Natural killer cell treated with Interleukin-12 subunit alpha and Interleukin-12 subunit beta and Interleukin-15 and Interleukin-18, amount 100 ng/mL, for 72 hours (primary cell): Measurements from ENCODE around the gene ALCAM. TPM values are rescaled to one million over a fixed set of nuclear protein-coding genes. Genes with fewer than 3 reads are reported as not detected.
"Not testable (repeated sequence)": the region's sequence is repeated elsewhere in the genome, so short reads cannot be mapped to it uniquely, and the experiment has no call there.

ENCODE experiments used
- ATAC-seq, 2 donors: fragments of 150-1000 bp; cut with Tn5 transposase in 1 of 2; sonication (Bioruptor Pico), chemical (Tn5 transposase) in 1 of 2; 2 replicates each; pipeline ENCODE4 v1.10.0; 2021
- DNase-seq: peaks from one replicate; pipeline ENCODE4 v3.0.0; 2022; ENCODE audit warnings: low spot score
- H3K27ac Mint-ChIP-seq, 2 donors: 1 replicate in 1 of 2; 2 replicates in 1 of 2; pipeline ENCODE4 v1.8.0; 2022; ENCODE audit warnings: mixed read lengths in 2 of 2, mild to moderate bottlenecking in 1 of 2, moderate library complexity in 1 of 2
- H3K27me3 Mint-ChIP-seq, 2 donors: 1 replicate in 1 of 2; 2 replicates in 1 of 2; pipeline ENCODE4 v1.8.0; 2022; ENCODE audit warnings: mixed read lengths in 2 of 2
- H3K36me3 Mint-ChIP-seq: one replicate; pipeline ENCODE4 v1.8.0; 2022; ENCODE audit warnings: mixed read lengths
- H3K4me1 Mint-ChIP-seq, 2 donors: 1 replicate in 1 of 2; 2 replicates in 1 of 2; pipeline ENCODE4 v1.8.0; 2022; ENCODE audit warnings: low read depth in 2 of 2, mixed read lengths in 2 of 2, mild to moderate bottlenecking in 1 of 2
- H3K4me3 Mint-ChIP-seq: one replicate; pipeline ENCODE4 v1.8.0; 2022; ENCODE audit warnings: mixed read lengths
- H3K9me3 Mint-ChIP-seq: 2 replicates; pipeline ENCODE4 v1.8.0; 2022; ENCODE audit warnings: mixed read lengths
- total RNA-seq, 2 donors: library from RNA; stranded (reverse); gene quantifications; one replicate each; pipeline ENCODE4 v1.2.3, GENCODE V29; 2022

ALCAM gene
- total RNA-seq, 2 donors from 2014 or later, result 8.0 to 9.0 TPM

GRCh38 chr3:105387122-105387751 is 20.5 kb downstream of the ALCAM start:
- no peak for DNase-seq
- Mint-ChIP-seq H3K4me1 (no peaks in the 10 kb centered on the region), H3K4me3 (no peak overlapping the region), H3K27ac (no peak overlapping the region), H3K27me3 (peaks cover 0 to 4% of the 10 kb centered on the region in 2 donors), H3K9me3 (peaks cover 15% of the 10 kb centered on the region), H3K36me3 (peaks cover 17% of the 10 kb centered on the region)
- ATAC-seq, result no peak

- no peak for DNase-seq
- no peak for ATAC-seq
- no peaks in the 10 kb centered on the region for H3K4me1 Mint-ChIP-seq
- H3K9me3 Mint-ChIP-seq, result peaks cover 16% of the 10 kb centered on the region
- H3K36me3 Mint-ChIP-seq, result peaks cover 22% of the 10 kb centered on the region
- no peak overlapping the region for H3K27ac Mint-ChIP-seq
- H3K4me3 Mint-ChIP-seq, result no peak overlapping the region
- H3K27me3 Mint-ChIP-seq, result peaks cover 0 to under 1% of the 10 kb centered on the region in 2 donors
These were observed 21.5 kb downstream of the ALCAM start for GRCh38 chr3:105388176-105388575.

GRCh38 chr3:105389759-105390158 is 23.1 kb downstream of the ALCAM start:
- not testable (repeated sequence) for H3K27me3 Mint-ChIP-seq, H3K4me3 Mint-ChIP-seq, H3K4me1 Mint-ChIP-seq, ATAC-seq, DNase-seq, H3K27ac Mint-ChIP-seq
- Mint-ChIP-seq H3K36me3 (peaks cover 22% of the 10 kb centered on the region), H3K9me3 (peaks cover 16% of the 10 kb centered on the region)

GRCh38 chr3:105392598-105392997 is 25.9 kb downstream of the ALCAM start:
- not testable (repeated sequence) for H3K27me3 Mint-ChIP-seq, DNase-seq, H3K4me3 Mint-ChIP-seq, H3K27ac Mint-ChIP-seq, H3K4me1 Mint-ChIP-seq, ATAC-seq
- Mint-ChIP-seq H3K9me3 (peaks cover 16% of the 10 kb centered on the region), H3K36me3 (peaks cover 22% of the 10 kb centered on the region)

GRCh38 chr3:105394177-105394576 is 27.5 kb downstream of the ALCAM start:
- ATAC-seq, result no peak

GRCh38 chr3:105397974-105398373 is 31.3 kb downstream of the ALCAM start:
- H3K9me3 Mint-ChIP-seq, result peaks cover 3% of the 10 kb centered on the region
- ATAC-seq (no peak), DNase-seq (no peak)
- H3K27me3 Mint-ChIP-seq, result no peaks in the 10 kb centered on the region
- H3K4me1 Mint-ChIP-seq, result no peaks in the 10 kb centered on the region
- no peak overlapping the region for H3K4me3 Mint-ChIP-seq
- H3K36me3 Mint-ChIP-seq, result no peaks in the 10 kb centered on the region
- no peak overlapping the region for H3K27ac Mint-ChIP-seq

More at GRCh38 chr3:105394177-105394576, 27.5 kb downstream of the ALCAM start:
- DNase-seq, result no peak
- Mint-ChIP-seq H3K27ac (no peak overlapping the region), H3K27me3 (no peaks in the 10 kb centered on the region), H3K4me1 (no peaks in the 10 kb centered on the region), H3K36me3 (peaks cover 22% of the 10 kb centered on the region), H3K4me3 (no peak overlapping the region), H3K9me3 (peaks cover 16% of the 10 kb centered on the region)

- peaks cover 4% of the 10 kb centered on the region for H3K9me3 Mint-ChIP-seq
- no peak overlapping the region for H3K27ac Mint-ChIP-seq
- H3K4me3 Mint-ChIP-seq, result no peak overlapping the region
- no peaks in the 10 kb centered on the region for H3K27me3 Mint-ChIP-seq
- ATAC-seq (no peak), DNase-seq (no peak)
- H3K4me1 Mint-ChIP-seq, result no peaks in the 10 kb centered on the region
- peaks cover 3% of the 10 kb centered on the region for H3K36me3 Mint-ChIP-seq
These were observed 31.7 kb downstream of the ALCAM start for GRCh38 chr3:105398437-105398836.

- no peak for ATAC-seq
- no peak for DNase-seq
- peaks cover 9% of the 10 kb centered on the region for H3K36me3 Mint-ChIP-seq
- no peaks in the 10 kb centered on the region for H3K27me3 Mint-ChIP-seq
- peaks cover 8% of the 10 kb centered on the region for H3K9me3 Mint-ChIP-seq
- no peak overlapping the region for H3K4me3 Mint-ChIP-seq
- no peaks in the 10 kb centered on the region for H3K4me1 Mint-ChIP-seq
- H3K27ac Mint-ChIP-seq, result no peak overlapping the region
These were observed 32.4 kb downstream of the ALCAM start for GRCh38 chr3:105399062-105399461.

- Mint-ChIP-seq H3K4me3 (no peak overlapping the region), H3K4me1 (no peaks in the 10 kb centered on the region), H3K27me3 (no peaks in the 10 kb centered on the region), H3K27ac (no peak overlapping the region), H3K9me3 (peaks cover 8% of the 10 kb centered on the region), H3K36me3 (peaks cover 10% of the 10 kb centered on the region)
- ATAC-seq (no peak), DNase-seq (no peak)
These were observed 32.9 kb downstream of the ALCAM start for GRCh38 chr3:105399611-105400010.

- H3K27ac Mint-ChIP-seq, result no peak overlapping the region
- H3K27me3 Mint-ChIP-seq, result no peaks in the 10 kb centered on the region
- no peaks in the 10 kb centered on the region for H3K4me1 Mint-ChIP-seq
- DNase-seq (no peak), ATAC-seq (no peak)
- H3K9me3 Mint-ChIP-seq, result peaks cover 8% of the 10 kb centered on the region
- peaks cover 10% of the 10 kb centered on the region for H3K36me3 Mint-ChIP-seq
- no peak overlapping the region for H3K4me3 Mint-ChIP-seq
These were observed 34.5 kb downstream of the ALCAM start for GRCh38 chr3:105401254-105401653.

- no peak overlapping the region for H3K4me3 Mint-ChIP-seq
- ATAC-seq (no peak), DNase-seq (no peak)
- no peak overlapping the region for H3K27ac Mint-ChIP-seq
- H3K27me3 Mint-ChIP-seq, result no peaks in the 10 kb centered on the region
- H3K4me1 Mint-ChIP-seq, result no peaks in the 10 kb centered on the region
- peaks cover 11% of the 10 kb centered on the region for H3K9me3 Mint-ChIP-seq
- H3K36me3 Mint-ChIP-seq, result peaks cover 10% of the 10 kb centered on the region
These were observed 35.0 kb downstream of the ALCAM start for GRCh38 chr3:105401691-105402149.

- no peaks in the 10 kb centered on the region for H3K4me1 Mint-ChIP-seq
- H3K9me3 Mint-ChIP-seq, result peaks cover 11% of the 10 kb centered on the region
- peaks cover 10% of the 10 kb centered on the region for H3K36me3 Mint-ChIP-seq
- no peak overlapping the region for H3K4me3 Mint-ChIP-seq
- ATAC-seq (no peak), DNase-seq (no peak)
- H3K27me3 Mint-ChIP-seq, result no peaks in the 10 kb centered on the region
- no peak overlapping the region for H3K27ac Mint-ChIP-seq
These were observed 35.6 kb downstream of the ALCAM start for GRCh38 chr3:105402287-105402801.

- H3K4me3 Mint-ChIP-seq, result not testable (repeated sequence)
These were observed 36.3 kb downstream of the ALCAM start for GRCh38 chr3:105403034-105403433.

GRCh38 chr3:105406268-105406667 is 39.6 kb downstream of the ALCAM start:
- Mint-ChIP-seq H3K9me3 (peaks cover 8% of the 10 kb centered on the region), H3K27me3 (no peaks in the 10 kb centered on the region), H3K4me3 (no peak overlapping the region), H3K36me3 (peaks cover 10% of the 10 kb centered on the region), H3K4me1 (no peaks in the 10 kb centered on the region), H3K27ac (no peak overlapping the region)
- no peak for ATAC-seq
- no peak for DNase-seq

More at GRCh38 chr3:105403034-105403433, 36.3 kb downstream of the ALCAM start:
- not testable (repeated sequence) for H3K4me1 Mint-ChIP-seq, H3K27me3 Mint-ChIP-seq, ATAC-seq, DNase-seq, H3K36me3 Mint-ChIP-seq, H3K27ac Mint-ChIP-seq
- H3K9me3 Mint-ChIP-seq, result peaks cover 11% of the 10 kb centered on the region
